Activated naive CD4-positive, alpha-beta T cell treated with Interleukin-2 at 50 U/mL for 16 hours (primary cell): ENCODE data around the gene PRKCZ.

Experiments used
- DNase-seq: peaks from one replicate; pipeline ENCODE4 v3.0.0-alpha.2; 2020

Gene PRKCZ

GRCh38 chr1:2213576-2214505, 163.6 kb downstream of the PRKCZ start:
- no peak for DNase-seq

GRCh38 chr1:2214541-2215241, 164.5 kb downstream of the PRKCZ start:
- DNase-seq: no peak

GRCh38 chr1:2215329-2215728, 165.1 kb downstream of the PRKCZ start:
- no peak for DNase-seq

- DNase-seq: no peak
Observed at GRCh38 chr1:2215909-2216766, 165.9 kb downstream of the PRKCZ start.

GRCh38 chr1:2216767-2217058, 166.5 kb downstream of the PRKCZ start:
- DNase-seq: no peak

GRCh38 chr1:2221271-2221670, 171.1 kb downstream of the PRKCZ start:
- no peak for DNase-seq

- no peak for DNase-seq
Observed at GRCh38 chr1:2224170-2224584, 174.0 kb downstream of the PRKCZ start.

GRCh38 chr1:2224631-2225428, 174.6 kb downstream of the PRKCZ start:
- DNase-seq: no peak

GRCh38 chr1:2226525-2227345, 176.5 kb downstream of the PRKCZ start:
- DNase-seq: no peak

GRCh38 chr1:2227346-2228156, 177.3 kb downstream of the PRKCZ start:
- peak; percentile 93 for DNase-seq

- no peak for DNase-seq
Observed at GRCh38 chr1:2228157-2228594, 178.0 kb downstream of the PRKCZ start, which contains the start of gene SKI. Gene SKI (plus strand): TSS chr1:2228319. CDS start chr1:2228767, 448 bp downstream.

- no peak for DNase-seq
Observed at GRCh38 chr1:2228694-2229036, 178.5 kb downstream of the PRKCZ start.

- DNase-seq: peak; percentile 60
Observed at GRCh38 chr1:2229037-2229864, 179.0 kb downstream of the PRKCZ start.

GRCh38 chr1:2229911-2230731, 179.9 kb downstream of the PRKCZ start:
- no peak for DNase-seq

- peak; percentile 52 for DNase-seq
Observed at GRCh38 chr1:2230781-2231531, 180.7 kb downstream of the PRKCZ start.

GRCh38 chr1:2231532-2232254, 181.5 kb downstream of the PRKCZ start:
- peak; percentile 76 for DNase-seq

GRCh38 chr1:2232255-2232915, 182.2 kb downstream of the PRKCZ start:
- no peak for DNase-seq
